Measurements from ENCODE around the gene HAL. TPM values are rescaled to one million over a fixed set of nuclear protein-coding genes. Genes with fewer than 3 reads are reported as not detected.

The HAL gene
- total RNA-seq, 1 experiment from 2014 or later, result 1.8 TPM

GRCh38 chr12:96020314-96021003 lies 24.3 kb upstream of the HAL start:
- no peaks in the 10 kb centered on the region for H3K27me3 ChIP-seq (ENCODE audit: insufficient read depth, low read length)
- no peaks in the 10 kb centered on the region for H3K79me2 ChIP-seq (ENCODE audit: insufficient read depth, low read length)
- no peak for DNase-seq (ENCODE audit: low read depth, low spot score)
- peaks cover 27 to 31% of the 10 kb centered on the region in 2 experiments; a peak in 3 of 4 replicates for H3K36me3 ChIP-seq (ENCODE audit: control insufficient read depth in 1 of 2, insufficient read depth in 2 of 2, low read length in 2 of 2)
- BruUV-seq (replicated peaks), result no TSS peak
- H3K9me3 ChIP-seq (ENCODE audit: control insufficient read depth in 1 of 2, insufficient read depth in 1 of 2, low read depth in 1 of 2, low read length in 2 of 2), result no peaks in the 10 kb centered on the region
- H3K27ac ChIP-seq (ENCODE audit: low read depth, low read length), result no peak overlapping the region
- RAD21 ChIA-PET (ENCODE audit: low non-redundant PET in 1 of 2, low total read pairs in 2 of 2, uncharacterized antibody in 2 of 2, unreplicated experiment in 2 of 2), result no interaction called here
- no peak for TF ChIP-seq EZH2 (IDR thresholded peaks at IDR 0.05)
- no peak for TF ChIP-seq CEBPB (IDR thresholded peaks at IDR 0.05; ENCODE audit: low read depth)
- TF ChIP-seq ZFX (IDR thresholded peaks at IDR 0.05), result no peak
- no peak overlapping the region for H3K4me3 ChIP-seq (replicated peaks in 1 of 2; ENCODE audit: low read depth in 1 of 2, low read length in 2 of 2)
- CTCF ChIA-PET, result interaction anchor here (1.0 kb wide), 1 partner anchor 22 kb away, joined by 3 read pairs; no protein-coding TSS in a partner anchor
- no peak overlapping the region for H3K4me2 ChIP-seq (ENCODE audit: low read length)
- no peaks in the 10 kb centered on the region for H3K9me2 ChIP-seq (ENCODE audit: insufficient read depth)
- no peaks in the 10 kb centered on the region for H4K20me1 ChIP-seq (ENCODE audit: insufficient read depth)
- no peak overlapping the region for H3K9ac ChIP-seq (ENCODE audit: low read length)
- no peak overlapping the region for H2AFZ ChIP-seq (ENCODE audit: low read depth, low read length, poor library complexity, severe bottlenecking)
- POLR2A ChIA-PET, result no interaction called here
- ATAC-seq, result no peak
- intact Hi-C loops (cut with micrococcal nuclease), result no loop called here
- no peaks in the 10 kb centered on the region for H3K4me1 ChIP-seq (ENCODE audit: control insufficient read depth in 1 of 2, insufficient read depth in 2 of 2, low read length in 2 of 2)

- Histone ChIP-seq H3K27ac (ENCODE audit: low read depth, low read length) (no peak overlapping the region), H4K20me1 (ENCODE audit: insufficient read depth) (no peaks in the 10 kb centered on the region), H3K27me3 (ENCODE audit: insufficient read depth, low read length) (no peaks in the 10 kb centered on the region), H3K9ac (ENCODE audit: low read length) (no peak overlapping the region), H3K79me2 (ENCODE audit: insufficient read depth, low read length) (no peaks in the 10 kb centered on the region), H3K4me3 (replicated peaks in 1 of 2; ENCODE audit: low read depth in 1 of 2, low read length in 2 of 2) (no peak overlapping the region), H3K9me2 (ENCODE audit: insufficient read depth) (no peaks in the 10 kb centered on the region), H3K9me3 (ENCODE audit: control insufficient read depth in 1 of 2, insufficient read depth in 1 of 2, low read depth in 1 of 2, low read length in 2 of 2) (no peaks in the 10 kb centered on the region), H3K4me1 (ENCODE audit: control insufficient read depth in 1 of 2, insufficient read depth in 2 of 2, low read length in 2 of 2) (no peaks in the 10 kb centered on the region), H2AFZ (ENCODE audit: low read depth, low read length, poor library complexity, severe bottlenecking) (no peak overlapping the region), H3K36me3 (ENCODE audit: control insufficient read depth in 1 of 2, insufficient read depth in 2 of 2, low read length in 2 of 2) (peaks cover 22 to 56% of the 10 kb centered on the region in 2 experiments; a peak in 3 of 4 replicates), H3K4me2 (ENCODE audit: low read length) (no peak overlapping the region)
- RAD21 ChIA-PET (ENCODE audit: low non-redundant PET in 1 of 2, low total read pairs in 2 of 2, uncharacterized antibody in 2 of 2, unreplicated experiment in 2 of 2), result no interaction called here
- TF ChIP-seq JUND (IDR thresholded peaks at IDR 0.05), result no peak
- TF ChIP-seq POLR2AphosphoS5 (IDR thresholded peaks at IDR 0.05; ENCODE audit: low read depth, low read length), result no peak
- no peak for TF ChIP-seq YY1 (IDR thresholded peaks at IDR 0.05; ENCODE audit: extremely low read depth, insufficient replicate concordance, low read depth, low read length)
- TF ChIP-seq ELF1 (IDR thresholded peaks at IDR 0.05; ENCODE audit: borderline replicate concordance, low read depth), result no peak
- peak; percentile 24 to 50 (median 48); a peak in 5 of 6 replicates for TF ChIP-seq CTCF (IDR thresholded peaks at IDR 0.05 in 2 of 3, conservative IDR thresholded peaks at IDR 0.05 in 1 of 3; ENCODE audit: borderline replicate concordance in 1 of 3, insufficient read depth in 1 of 3, low read depth in 2 of 3, low read length in 2 of 3)
- no peak for TF ChIP-seq EGR1 (IDR thresholded peaks at IDR 0.05; ENCODE audit: low read depth)
- TF ChIP-seq SP1 (IDR thresholded peaks at IDR 0.05; ENCODE audit: low read depth), result no peak
- no peak for TF ChIP-seq EZH2phosphoT487 (IDR thresholded peaks at IDR 0.05; ENCODE audit: borderline replicate concordance)
- no peak for TF ChIP-seq ZFX (IDR thresholded peaks at IDR 0.05)
- TF ChIP-seq RAD21 (IDR thresholded peaks at IDR 0.05; ENCODE audit: low read depth), result peak; percentile 51; the same call in 1 of the 2 replicates
- TF ChIP-seq FOSL1 (IDR thresholded peaks at IDR 0.05; ENCODE audit: low read depth), result no peak
- TF ChIP-seq MAX (IDR thresholded peaks at IDR 0.05), result no peak
- ATAC-seq (peak; percentile 78), DNase-seq (ENCODE audit: low read depth, low spot score) (no peak)
- BruUV-seq (replicated peaks), result no TSS peak
- intact Hi-C loops (cut with micrococcal nuclease), result loop anchor here (5.0 kb wide), 1 partner anchor 502 kb away; no protein-coding TSS in a partner anchor
- POLR2A ChIA-PET, result no interaction called here
- CTCF ChIA-PET, result interaction anchor here (1.0 to 1.1 kb wide), 2 partner anchors 42 to 501 kb away, joined by 4 read pairs; no protein-coding TSS in a partner anchor
Observed at GRCh38 chr12:96015672-96016071, 19.5 kb upstream of the HAL start.
